ENCODE results near the gene UBE3C.

DNA sequence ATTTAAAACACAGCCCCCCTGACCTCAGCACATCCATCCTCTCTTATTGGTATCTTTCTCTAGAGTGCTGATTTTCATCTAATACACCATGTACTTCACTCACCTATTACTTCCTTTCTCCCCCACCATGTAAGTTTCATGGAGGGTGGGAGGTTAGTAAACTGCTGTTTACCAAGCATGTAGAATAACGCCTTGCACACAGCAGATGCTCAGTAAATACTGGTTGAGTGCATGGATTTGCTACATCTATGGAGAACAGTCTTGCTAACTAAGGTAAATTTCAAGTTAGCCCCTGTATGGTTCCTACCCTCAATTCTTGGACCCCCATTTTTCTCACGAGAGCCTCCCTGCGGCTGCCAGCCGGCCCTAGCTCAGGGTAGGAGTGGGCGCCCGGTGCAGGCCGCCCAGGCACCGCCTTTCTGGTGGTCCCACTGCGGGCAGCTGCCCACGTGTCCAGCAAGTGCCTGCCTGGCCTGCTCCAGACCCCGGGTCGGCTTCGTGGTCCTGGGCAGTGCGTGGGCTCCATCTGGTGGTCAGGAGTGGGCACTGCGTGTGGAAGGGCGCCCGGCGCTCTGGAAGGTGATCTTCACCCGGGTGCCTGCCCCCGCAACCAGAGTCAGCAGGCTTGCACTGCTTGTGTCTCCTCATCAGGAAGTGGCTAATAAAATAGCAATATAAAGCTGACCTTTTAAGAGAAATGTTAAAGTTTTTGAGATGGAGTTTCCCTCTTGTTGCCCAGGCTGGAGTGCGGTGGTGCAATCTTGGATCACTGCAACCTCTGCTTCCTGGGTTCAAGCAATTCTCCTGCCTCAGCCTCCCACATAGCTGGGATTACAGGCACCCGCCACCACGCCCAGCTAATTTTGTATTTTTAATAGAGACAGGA, 134.7 kb downstream of the UBE3C start:
- TF ChIP-seq, protein P1, sequence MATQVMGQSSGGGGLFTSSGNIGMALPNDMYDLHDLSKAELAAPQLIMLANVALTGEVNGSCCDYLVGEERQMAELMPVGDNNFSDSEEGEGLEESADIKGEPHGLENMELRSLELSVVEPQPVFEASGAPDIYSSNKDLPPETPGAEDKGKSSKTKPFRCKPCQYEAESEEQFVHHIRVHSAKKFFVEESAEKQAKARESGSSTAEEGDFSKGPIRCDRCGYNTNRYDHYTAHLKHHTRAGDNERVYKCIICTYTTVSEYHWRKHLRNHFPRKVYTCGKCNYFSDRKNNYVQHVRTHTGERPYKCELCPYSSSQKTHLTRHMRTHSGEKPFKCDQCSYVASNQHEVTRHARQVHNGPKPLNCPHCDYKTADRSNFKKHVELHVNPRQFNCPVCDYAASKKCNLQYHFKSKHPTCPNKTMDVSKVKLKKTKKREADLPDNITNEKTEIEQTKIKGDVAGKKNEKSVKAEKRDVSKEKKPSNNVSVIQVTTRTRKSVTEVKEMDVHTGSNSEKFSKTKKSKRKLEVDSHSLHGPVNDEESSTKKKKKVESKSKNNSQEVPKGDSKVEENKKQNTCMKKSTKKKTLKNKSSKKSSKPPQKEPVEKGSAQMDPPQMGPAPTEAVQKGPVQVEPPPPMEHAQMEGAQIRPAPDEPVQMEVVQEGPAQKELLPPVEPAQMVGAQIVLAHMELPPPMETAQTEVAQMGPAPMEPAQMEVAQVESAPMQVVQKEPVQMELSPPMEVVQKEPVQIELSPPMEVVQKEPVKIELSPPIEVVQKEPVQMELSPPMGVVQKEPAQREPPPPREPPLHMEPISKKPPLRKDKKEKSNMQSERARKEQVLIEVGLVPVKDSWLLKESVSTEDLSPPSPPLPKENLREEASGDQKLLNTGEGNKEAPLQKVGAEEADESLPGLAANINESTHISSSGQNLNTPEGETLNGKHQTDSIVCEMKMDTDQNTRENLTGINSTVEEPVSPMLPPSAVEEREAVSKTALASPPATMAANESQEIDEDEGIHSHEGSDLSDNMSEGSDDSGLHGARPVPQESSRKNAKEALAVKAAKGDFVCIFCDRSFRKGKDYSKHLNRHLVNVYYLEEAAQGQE (IDR thresholded peaks at IDR 0.05; ENCODE audit: borderline replicate concordance in 1 of 2, low read depth in 1 of 2, low read length in 2 of 2), result no peak
- TF ChIP-seq HNF4G (IDR thresholded peaks at IDR 0.05; ENCODE audit: borderline replicate concordance, low read depth, low read length) (no peak), HNF4G (CRISPR knock-in tag; IDR thresholded peaks at IDR 0.05; ENCODE audit: borderline replicate concordance, low read depth) (no peak), CREB1 (IDR thresholded peaks at IDR 0.05) (no peak), CREB1 (CRISPR knock-in tag; IDR thresholded peaks at IDR 0.05) (no peak), FOSL1 (CRISPR knock-in tag; IDR thresholded peaks at IDR 0.05; ENCODE audit: borderline replicate concordance) (no peak), PHF8 (CRISPR knock-in tag; IDR thresholded peaks at IDR 0.05) (no peak)

Data from HepG2 (cell line).